Hematopoietic multipotent progenitor cell treated with erythropoietin and hydrocortisone succinate and interleukin-3 and kit ligand, for 17 days (in vitro differentiated cells): ENCODE data around the gene CHMP4B.

Experiments used
- DNase-seq: peaks from one replicate; pipeline ENCODE4 v3.0.0-alpha.2; 2015; ENCODE audit warnings: low spot score

Gene CHMP4B

DNA sequence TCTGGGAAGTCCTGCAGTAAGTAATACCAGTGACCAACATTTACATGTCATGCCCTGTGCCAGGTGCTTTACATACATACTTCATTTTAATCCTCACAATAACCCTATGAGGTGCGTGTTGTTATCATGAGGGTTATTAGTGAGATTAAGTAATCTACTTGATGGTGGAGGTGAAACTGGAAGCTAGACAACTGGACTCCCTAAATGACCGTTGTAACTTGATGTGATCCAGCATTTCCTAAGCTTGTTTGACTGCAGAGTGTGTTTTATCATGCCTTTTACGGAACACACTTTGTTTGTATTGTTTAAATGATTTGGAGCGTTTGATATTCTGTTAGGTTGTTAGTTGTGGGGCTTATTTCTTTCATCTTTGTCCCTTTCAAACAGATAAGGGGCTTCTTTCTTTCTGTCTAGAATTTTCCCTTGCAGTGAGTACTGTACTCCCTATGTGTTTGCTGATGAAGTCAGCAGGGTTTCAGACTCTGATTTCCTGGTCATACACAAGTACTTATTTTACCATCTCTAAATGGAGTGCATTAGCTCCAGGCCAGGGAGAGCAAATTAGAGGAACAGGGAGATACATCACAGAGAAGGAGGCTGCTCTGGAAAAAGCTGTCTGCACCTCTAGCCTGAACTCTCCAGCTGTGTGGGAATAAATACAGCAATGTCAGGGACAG, 29.7 kb downstream of the CHMP4B start:
- no peak for DNase-seq

- DNase-seq = no peak
Measured at GRCh38 chr20:33841436-33841799, 30.3 kb downstream of the CHMP4B start.

DNA sequence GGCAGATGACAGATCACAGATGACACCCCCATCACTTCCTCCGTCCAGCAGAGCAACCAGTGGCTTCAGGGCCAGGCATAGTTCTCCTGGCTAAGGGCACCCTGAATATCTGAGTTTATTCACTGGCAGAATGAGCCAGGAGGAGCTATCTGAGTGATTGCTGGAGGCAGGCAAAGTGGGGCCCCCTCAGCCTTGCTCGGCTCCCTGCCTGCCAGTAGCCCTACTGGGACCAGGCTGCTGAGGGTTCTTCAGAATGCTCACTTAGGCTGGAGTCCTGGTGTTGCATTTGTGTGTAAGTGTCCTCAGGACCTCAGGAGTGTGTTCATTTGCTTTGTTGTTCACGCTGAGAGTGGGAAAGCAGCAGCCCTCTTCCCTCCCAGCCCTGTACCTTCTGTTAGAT, 31.2 kb downstream of the CHMP4B start:
- DNase-seq = no peak

GRCh38 chr20:33843050-33843449, 31.9 kb downstream of the CHMP4B start:
- DNase-seq = no peak

- DNase-seq = no peak
Measured at GRCh38 chr20:33843854-33844253, 32.7 kb downstream of the CHMP4B start.

GRCh38 chr20:33846291-33846935, 35.3 kb downstream of the CHMP4B start:
- DNase-seq = no peak

DNA sequence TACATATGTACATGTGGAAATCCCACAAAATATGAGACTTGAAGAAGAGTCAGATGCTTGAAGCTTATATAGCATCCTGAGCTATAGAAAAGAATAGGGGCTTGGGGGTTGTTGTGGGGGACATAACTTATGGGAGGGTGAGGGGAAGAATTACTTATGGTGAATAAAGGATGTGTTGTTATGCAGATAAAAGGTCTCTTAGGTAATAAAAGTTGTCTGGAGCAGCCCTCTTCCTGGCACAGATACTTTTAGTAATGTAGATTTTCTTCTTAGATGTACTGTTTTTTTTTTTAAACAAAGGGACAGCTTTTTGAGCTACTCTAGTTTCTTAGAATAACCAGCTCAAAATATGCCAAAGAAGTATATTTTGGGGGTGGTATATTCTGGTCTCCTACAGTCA, 35.9 kb downstream of the CHMP4B start:
- no peak for DNase-seq

GRCh38 chr20:33848391-33848790, 37.2 kb downstream of the CHMP4B start:
- no peak for DNase-seq

GRCh38 chr20:33850159-33850558, 39.0 kb downstream of the CHMP4B start:
- no peak for DNase-seq

GRCh38 chr20:33851842-33852466, 40.8 kb downstream of the CHMP4B start:
- no peak for DNase-seq

DNA sequence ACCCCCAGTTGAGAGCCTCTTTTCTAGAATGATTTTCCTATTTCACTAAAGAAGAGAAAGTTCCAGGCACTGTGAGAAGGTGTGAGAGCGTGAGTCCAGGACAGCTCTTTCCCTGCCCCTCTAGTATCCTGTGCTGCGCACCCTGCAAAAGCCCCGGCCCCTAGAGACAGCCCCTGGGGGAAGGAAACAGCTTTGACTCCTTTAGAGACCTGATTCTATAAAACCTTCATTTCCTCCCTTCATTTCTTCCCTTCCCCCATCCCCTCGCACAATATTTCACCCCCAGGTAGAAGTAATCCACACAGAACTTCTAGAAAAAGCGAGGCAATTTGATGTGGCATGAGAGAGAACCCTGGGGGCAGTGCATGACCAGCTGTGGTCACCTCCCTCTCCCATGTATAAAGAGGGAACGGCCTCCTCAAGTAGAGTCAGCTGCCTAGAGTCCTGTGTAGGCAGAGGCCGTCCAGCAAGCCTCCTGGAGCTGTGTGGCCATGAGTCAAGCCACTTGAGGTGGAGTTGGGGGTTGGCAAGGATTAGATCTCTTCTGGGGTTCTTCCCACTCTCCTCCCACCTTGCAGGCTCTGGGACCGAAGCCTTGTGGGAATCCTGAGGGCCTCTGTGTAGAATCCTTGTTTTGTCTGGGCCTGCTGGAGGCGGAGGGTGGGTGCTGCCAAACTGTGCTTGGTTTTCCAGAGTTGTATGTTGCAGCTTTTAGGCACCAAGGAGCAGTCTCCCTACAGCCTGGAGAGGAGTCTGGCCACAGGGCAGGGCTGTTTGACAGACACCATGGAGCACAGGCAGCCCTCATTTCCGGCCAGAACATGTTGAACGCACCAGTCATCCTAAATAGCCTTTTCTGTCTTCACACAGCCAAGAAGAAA, 41.7 kb downstream of the CHMP4B start:
- DNase-seq = no peak

- no peak for DNase-seq
Measured at GRCh38 chr20:33853507-33853813, 42.3 kb downstream of the CHMP4B start.

- no peak for DNase-seq
Measured at GRCh38 chr20:33857722-33858563, 46.8 kb downstream of the CHMP4B start.

GRCh38 chr20:33858666-33859065, 47.5 kb downstream of the CHMP4B start:
- DNase-seq = no peak

GRCh38 chr20:33859157-33859695, 48.1 kb downstream of the CHMP4B start:
- no peak for DNase-seq

DNA sequence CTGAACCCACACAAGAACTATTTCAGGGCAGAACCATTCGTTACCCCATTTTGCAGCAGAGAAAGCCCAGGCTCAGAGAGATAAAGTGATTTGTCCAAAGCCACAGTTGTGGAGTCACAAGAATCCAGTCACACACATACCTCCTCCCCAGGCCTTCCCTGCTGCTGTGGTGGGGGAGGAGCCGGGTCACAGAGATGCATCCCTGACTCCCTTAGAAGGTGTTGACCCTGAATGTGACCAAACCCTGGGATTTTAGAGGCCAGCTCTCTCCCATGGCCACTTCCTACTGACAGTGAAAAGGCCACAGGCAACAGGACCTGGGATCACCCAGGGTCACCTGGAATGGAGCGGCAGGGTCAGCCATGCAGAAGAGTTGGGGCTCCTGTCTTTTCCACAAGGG, 48.6 kb downstream of the CHMP4B start:
- no peak for DNase-seq

DNA sequence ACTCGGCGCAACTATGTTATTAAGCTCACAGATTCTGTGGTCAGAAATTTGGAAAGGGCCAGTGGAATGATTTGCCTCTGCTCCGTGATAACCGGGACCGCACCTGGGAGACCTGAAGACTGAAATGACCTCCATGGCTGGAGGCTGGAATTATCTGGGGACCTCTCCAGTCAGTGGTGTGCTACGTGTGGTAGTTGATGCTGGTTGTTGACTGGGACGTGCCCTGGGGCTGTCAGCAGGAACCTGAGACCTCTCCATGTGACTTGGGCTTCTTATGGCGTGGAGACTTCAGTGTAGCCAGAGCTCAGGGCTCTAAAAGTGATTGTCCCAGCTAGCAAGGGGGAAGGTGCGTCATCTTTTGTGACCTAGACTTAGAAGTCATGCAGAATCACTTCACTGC, 50.3 kb downstream of the CHMP4B start:
- no peak for DNase-seq

DNA sequence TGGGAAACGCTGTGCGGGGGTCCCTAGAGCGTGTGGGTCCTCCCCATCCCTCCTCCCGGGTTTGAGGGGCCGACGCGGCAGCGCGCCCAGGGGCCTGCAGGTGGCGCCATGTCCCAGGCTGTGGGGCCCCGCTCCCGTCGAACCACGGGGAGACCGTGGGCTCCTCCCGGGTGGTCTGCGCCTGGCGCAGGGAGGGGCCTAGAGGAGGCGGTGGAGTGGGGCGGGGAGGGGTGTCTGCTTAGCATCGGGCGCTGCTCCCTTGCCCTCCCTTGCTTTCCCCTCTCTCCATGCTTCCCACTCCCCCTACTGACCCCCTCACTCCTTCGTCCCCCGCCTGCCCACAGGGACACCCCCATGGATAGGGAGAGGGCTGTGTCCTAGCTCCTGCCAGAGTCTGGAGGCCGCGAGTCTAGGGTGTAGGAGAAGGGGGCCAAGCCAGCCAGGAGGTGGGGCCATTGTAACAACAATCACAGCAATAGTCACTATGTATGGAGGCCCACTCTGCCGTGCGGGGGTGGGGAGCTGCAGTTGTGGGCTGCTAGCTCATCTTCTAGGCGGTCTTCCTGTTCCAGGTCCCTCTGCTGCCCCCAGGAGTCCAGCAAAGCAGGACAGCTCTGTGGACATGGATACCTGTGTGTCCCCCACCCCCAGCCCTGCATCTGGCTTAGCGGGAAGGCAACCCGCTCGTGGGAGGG, 51.7 kb downstream of the CHMP4B start:
- DNase-seq = peak; percentile 20

GRCh38 chr20:33863440-33864323, 52.5 kb downstream of the CHMP4B start:
- DNase-seq = no peak
